WI38 (cell line): ENCODE data around the gene PAX5.

Experiments
- H3K4me3 ChIP-seq: 2 replicates; pipeline ENCODE4 v1.5.1; 2011; ENCODE audit warnings: low read depth, mild to moderate bottlenecking, control low read depth, low read length
- TF ChIP-seq, protein P1 (sequence below): IDR thresholded peaks from 2 replicates; pipeline ENCODE4 v1.5.1; 2012; ENCODE audit warnings: low read depth, mild to moderate bottlenecking, control low read depth, low read length

PAX5 gene

DNA sequence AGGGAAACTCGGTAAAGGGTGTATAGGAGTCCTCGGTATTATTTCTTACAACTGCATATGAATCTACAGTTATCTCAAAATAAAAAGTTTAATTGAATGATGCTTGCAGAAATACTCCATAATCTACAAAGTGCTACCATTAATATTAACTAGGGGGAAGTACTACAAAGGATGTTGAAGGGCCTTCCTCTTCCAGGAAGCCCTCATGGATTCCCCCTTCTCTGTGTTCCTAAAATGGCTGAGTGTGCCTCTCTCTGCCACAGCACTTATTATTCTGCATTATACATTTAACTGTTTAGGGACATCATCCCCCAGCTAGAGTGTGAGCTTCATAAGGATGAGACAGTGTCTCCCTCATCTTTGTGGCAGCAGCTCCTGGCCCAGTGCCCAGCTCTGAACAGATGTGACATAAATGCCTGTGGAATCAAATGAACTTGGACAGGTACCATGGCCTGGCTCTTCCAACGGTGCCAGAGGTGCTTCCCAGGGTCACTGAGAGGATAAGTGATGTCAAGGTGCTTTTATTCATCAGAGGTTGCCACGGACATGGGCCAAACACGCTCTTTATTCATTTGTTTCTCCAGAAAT, 99.5 kb downstream of the PAX5 start:
- H3K4me3 ChIP-seq: no peak overlapping the region
- TF ChIP-seq, protein P1, sequence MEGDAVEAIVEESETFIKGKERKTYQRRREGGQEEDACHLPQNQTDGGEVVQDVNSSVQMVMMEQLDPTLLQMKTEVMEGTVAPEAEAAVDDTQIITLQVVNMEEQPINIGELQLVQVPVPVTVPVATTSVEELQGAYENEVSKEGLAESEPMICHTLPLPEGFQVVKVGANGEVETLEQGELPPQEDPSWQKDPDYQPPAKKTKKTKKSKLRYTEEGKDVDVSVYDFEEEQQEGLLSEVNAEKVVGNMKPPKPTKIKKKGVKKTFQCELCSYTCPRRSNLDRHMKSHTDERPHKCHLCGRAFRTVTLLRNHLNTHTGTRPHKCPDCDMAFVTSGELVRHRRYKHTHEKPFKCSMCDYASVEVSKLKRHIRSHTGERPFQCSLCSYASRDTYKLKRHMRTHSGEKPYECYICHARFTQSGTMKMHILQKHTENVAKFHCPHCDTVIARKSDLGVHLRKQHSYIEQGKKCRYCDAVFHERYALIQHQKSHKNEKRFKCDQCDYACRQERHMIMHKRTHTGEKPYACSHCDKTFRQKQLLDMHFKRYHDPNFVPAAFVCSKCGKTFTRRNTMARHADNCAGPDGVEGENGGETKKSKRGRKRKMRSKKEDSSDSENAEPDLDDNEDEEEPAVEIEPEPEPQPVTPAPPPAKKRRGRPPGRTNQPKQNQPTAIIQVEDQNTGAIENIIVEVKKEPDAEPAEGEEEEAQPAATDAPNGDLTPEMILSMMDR: no peak

- H3K4me3 ChIP-seq: no peak overlapping the region
- TF ChIP-seq, protein P1: no peak
Measured at GRCh38 chr9:36933676-36934215, 100.3 kb downstream of the PAX5 start.

GRCh38 chr9:36932198-36932597, 101.9 kb downstream of the PAX5 start:
- TF ChIP-seq, protein P1: no peak

GRCh38 chr9:36930941-36931340, 103.1 kb downstream of the PAX5 start:
- TF ChIP-seq, protein P1: no peak
- H3K4me3 ChIP-seq: no peak overlapping the region

More at GRCh38 chr9:36932198-36932597, 101.9 kb downstream of the PAX5 start:
- no peak overlapping the region for H3K4me3 ChIP-seq

- no peak overlapping the region for H3K4me3 ChIP-seq
- TF ChIP-seq, protein P1: no peak
Measured at GRCh38 chr9:36929350-36929675, 104.8 kb downstream of the PAX5 start.

DNA sequence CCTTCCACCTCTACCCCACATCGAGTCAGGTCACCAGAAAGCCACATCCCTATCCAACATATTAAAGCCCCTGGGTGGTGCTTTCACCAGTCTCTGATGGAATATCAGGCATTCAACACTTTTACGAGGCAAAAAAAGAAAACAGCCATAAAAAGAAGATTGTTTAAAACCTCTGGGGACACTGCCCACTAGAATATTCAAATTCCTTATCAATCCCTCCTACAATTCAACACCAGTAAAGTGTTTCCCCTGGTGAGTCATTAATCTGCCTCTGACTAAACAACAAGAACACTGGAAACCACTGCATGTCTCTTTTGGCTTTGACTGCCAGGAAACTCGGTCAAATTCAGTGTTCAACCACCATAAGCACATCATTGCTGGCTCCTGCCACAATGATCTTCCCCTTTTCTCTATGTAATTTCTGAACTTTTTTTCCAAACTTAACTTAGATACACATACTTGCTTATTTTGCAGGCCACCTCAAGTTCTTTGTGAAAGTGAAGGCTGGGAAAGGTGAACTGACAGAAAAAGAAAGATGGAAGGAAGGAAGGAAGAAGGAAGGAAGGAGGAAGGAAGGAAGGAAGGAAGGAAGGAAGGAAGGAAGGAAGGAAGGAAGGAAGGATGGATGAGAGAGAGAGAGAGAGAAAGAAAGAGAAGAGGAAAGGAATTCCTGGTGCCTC, 105.3 kb downstream of the PAX5 start:
- H3K4me3 ChIP-seq: no peak overlapping the region
- TF ChIP-seq, protein P1: no peak

GRCh38 chr9:36928210-36928609, 105.9 kb downstream of the PAX5 start:
- TF ChIP-seq, protein P1: no peak
- H3K4me3 ChIP-seq: no peak overlapping the region
